Aorta (tissue), 5 donors: ENCODE results near the gene SKIL. TPM values are rescaled to one million over a fixed set of nuclear protein-coding genes. Genes with fewer than 3 reads are reported as not detected.
"Not testable (repeated sequence)": the region's sequence is repeated elsewhere in the genome, so short reads cannot be mapped to it uniquely, and the experiment has no call there.

Source experiments
- ATAC-seq: fragments of 200-7000 bp; cut with Tn5 transposase; one replicate; pipeline ENCODE4 v1.9.1; 2022; ENCODE audit warnings: moderate library complexity; ENCODE audit not compliant: low FRiP score
- DNase-seq, 2 donors: peaks; one replicate each; pipeline ENCODE4 v3.0.0-alpha.2; 2020
- H3K27ac ChIP-seq, 2 donors: one replicate each; pipeline ENCODE4 v1.5.1; 2013; ENCODE audit warnings: low read length in 2 of 2, mild to moderate bottlenecking in 2 of 2, moderate library complexity in 2 of 2, control low read depth in 1 of 2, inconsistent platforms in 1 of 2, low read depth in 1 of 2
- H3K27me3 ChIP-seq, 2 donors: one replicate each; pipeline ENCODE4 v1.6.1; 2013; ENCODE audit warnings: control low read depth in 1 of 2, low read length in 1 of 2, mild to moderate bottlenecking in 1 of 2, moderate library complexity in 1 of 2; ENCODE audit not compliant: insufficient read depth in 2 of 2, control insufficient read depth in 1 of 2
- H3K36me3 ChIP-seq, 2 donors: one replicate each; pipeline ENCODE4 v1.6.1; 2013; ENCODE audit warnings: control low read depth in 1 of 2, low read length in 1 of 2, mild to moderate bottlenecking in 1 of 2; ENCODE audit not compliant: insufficient read depth in 2 of 2, control insufficient read depth in 1 of 2
- H3K4me1 ChIP-seq, 2 donors: one replicate each; pipeline ENCODE4 v1.6.1; 2013; ENCODE audit warnings: low read length in 2 of 2, control low read depth in 1 of 2, mild to moderate bottlenecking in 1 of 2, moderate library complexity in 1 of 2; ENCODE audit not compliant: insufficient read depth in 2 of 2, control insufficient read depth in 1 of 2
- H3K4me3 ChIP-seq, 2 donors: one replicate each; pipeline ENCODE4 v1.5.1; 2013; ENCODE audit warnings: low read length in 2 of 2, control low read depth in 1 of 2, mild to moderate bottlenecking in 1 of 2
- H3K9me3 ChIP-seq: one replicate; pipeline ENCODE4 v1.6.1; 2013; ENCODE audit warnings: mild to moderate bottlenecking, low read length; ENCODE audit not compliant: control insufficient read depth
- WGBS, 2 donors: extraction: QIAGEN DNeasy Blood & Tissue Kit; methylation state at CpG; one replicate each; pipeline ENCODE4 v1.1.7; 2013; 5-methylcytosine and 5-hydroxymethylcytosine counted together
- intact Hi-C, 2 donors: fragments of 100-400 bp; cut with DNase I; formaldehyde crosslinking; loops; one replicate each; pipeline versions ENCODE4 v1.14.2 to v1.15.0; 2022
- polyA plus RNA-seq, 2 donors: library from polyadenylated mRNA; stranded (reverse); fragments of 200-250 nt; gene quantifications; one replicate each; pipeline ENCODE4 v1.2.3, GENCODE V29; 2013
- total RNA-seq, 2 donors: library from RNA; stranded (reverse); fragmentation: NEBNext Ultra II Directional; extraction: Animal tissue kit (Norgen Biotek cat#: 25700); gene quantifications; one replicate each; pipeline ENCODE4 v1.2.1, GENCODE V29; 2021
- donor health status: healthy with polysubstance abuse.
- donor health status: Bipolar disorder and iron deficiency.
- donor health status: DM: no; HTN: no; CAD: no.
- donor health status: DM: no; HTN: no; CAD: no.
- donor health status: DM: yes; HTN: yes; CAD: no.

The SKIL gene
- total and polyA plus RNA-seq, 4 donors = 13.6 to 134 (median 57.6) TPM

DNA sequence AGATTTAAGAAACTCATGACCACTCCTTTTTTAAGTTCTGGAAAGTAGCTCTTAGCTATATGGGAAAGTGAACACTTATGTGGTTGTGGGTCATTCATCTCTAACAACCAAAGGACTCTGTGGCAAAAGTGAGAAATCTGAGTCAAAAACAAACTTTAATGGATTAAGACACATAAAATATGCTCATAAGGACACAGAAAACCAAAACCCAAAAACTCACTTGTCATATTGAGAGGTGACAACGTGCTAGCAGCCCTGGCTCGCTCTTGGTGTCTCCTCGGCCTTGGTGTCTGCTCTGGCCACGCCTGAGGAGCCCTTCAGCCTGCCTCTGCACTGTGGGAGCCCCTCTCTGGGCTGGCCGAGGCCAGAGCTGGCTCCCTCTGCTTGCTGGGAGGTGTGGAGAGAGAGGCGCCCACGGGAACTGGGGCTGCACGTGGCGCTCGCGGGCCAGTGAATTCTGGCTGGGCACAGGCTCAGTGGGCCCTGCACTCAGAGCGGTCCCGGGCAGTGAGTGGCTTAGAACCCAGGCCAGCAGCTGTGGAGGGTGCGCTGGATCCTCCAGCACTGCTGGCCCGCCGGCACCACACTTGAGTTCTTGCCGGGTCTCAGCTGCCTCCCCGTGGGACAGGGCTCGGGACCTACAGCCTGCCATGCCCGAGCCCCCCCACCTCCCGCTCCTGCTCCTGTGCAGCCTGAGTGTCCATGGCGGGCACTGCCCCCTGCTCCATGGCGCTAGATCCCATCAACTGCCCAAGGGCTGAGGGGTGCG is 30.3 kb upstream of the SKIL start:
- H3K27me3 ChIP-seq = no peaks in the 10 kb centered on the region
- no peak for DNase-seq
- H3K27ac ChIP-seq = no peak overlapping the region
- intact Hi-C loops = no loop called here
- no peaks in the 10 kb centered on the region for H3K9me3 ChIP-seq
- no peaks in the 10 kb centered on the region for H3K4me1 ChIP-seq
- no peaks in the 10 kb centered on the region for H3K36me3 ChIP-seq
- ATAC-seq = no peak
- WGBS, 2 donors = 94 to 98% methylated on average over 24 of the region's 24 CpGs
- no peak overlapping the region for H3K4me3 ChIP-seq

DNA sequence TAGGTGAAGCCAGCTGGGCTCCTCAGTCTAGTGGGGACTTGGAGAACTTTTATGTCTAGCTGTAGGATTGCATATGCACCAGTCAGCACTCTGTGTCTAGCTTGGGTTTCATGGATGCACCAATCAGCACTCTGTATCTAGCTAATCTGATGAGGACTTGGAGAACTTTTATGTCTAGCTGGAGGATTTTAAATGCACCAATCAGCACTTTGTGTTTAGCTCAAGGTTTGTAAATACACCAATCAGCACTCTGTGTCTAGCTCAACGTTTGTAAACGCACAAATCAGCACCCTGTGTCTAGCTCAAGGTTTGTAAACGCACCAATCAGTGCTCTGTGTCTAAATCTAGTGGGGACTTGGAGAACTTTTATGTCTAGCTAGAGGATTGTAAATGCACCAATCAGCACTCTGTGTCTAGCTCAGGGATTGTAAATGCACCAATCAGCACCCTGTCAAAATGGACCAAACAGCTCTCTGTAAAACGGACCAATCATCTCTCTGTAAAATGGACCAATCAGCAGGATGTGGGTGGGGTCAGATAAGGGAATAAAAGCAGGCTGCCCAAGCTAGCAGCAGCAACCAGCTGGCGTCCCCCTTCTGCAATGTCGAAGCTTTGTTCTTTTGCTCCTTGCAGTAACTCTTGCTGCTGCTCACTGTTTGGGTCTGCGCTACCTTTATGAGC is 29.5 kb upstream of the SKIL start:
- H3K27ac ChIP-seq, ATAC-seq, H3K4me3 ChIP-seq, H3K9me3 ChIP-seq, H3K36me3 ChIP-seq, intact Hi-C loops, H3K27me3 ChIP-seq, H3K4me1 ChIP-seq, DNase-seq: not testable (repeated sequence)
- 77 to 96% methylated on average over 7 of the region's 7 CpGs for WGBS, 2 donors

DNA sequence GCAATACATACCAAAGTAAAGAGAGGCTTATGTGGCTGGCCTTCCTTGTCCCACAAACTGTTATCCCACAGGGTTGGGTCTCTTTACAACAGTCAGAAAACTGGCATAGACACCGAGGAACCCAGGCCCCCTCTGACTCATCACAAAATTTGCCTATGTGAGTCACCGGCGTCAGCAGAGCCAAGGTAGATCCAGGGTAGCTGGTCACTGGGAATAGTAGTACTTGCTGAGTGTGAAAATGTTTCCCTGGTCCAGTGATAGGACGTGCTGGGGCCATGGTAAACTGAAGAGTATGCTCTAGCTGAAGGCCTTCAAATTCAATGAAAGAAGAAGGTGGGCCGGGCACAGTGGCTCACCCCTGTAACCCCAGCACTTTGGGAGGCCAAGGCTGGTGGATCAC is 27.1 kb upstream of the SKIL start:
- Histone ChIP-seq H3K27me3 (no peaks in the 10 kb centered on the region), H3K4me1 (no peaks in the 10 kb centered on the region), H3K27ac (no peak overlapping the region), H3K4me3 (no peak overlapping the region), H3K9me3 (no peaks in the 10 kb centered on the region), H3K36me3 (no peaks in the 10 kb centered on the region)
- ATAC-seq (no peak), DNase-seq (no peak)
- WGBS, 2 donors = 54 to 56% methylated on average over 5 of the region's 5 CpGs
- intact Hi-C loops = no loop called here

DNA sequence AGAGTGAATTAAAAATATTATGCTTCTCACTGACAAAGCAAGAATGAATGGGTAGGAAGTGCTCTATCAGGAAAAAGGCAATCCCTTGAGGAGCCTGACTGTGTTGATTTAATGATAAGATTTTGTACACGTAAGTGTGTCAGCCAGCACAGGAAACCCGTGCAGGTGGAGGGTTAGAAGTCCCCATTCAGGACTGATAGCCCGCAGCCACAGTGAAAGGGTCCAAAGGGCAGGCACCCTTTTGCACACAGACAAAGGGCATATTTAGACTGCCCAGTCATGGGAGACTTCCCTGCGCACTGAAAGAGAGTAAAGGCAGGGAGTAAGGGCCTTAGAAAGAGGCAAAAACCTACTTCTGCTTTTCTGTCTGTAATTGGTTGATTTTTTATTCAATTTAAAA is 26.4 kb upstream of the SKIL start:
- no peaks in the 10 kb centered on the region for H3K36me3 ChIP-seq
- H3K27me3 ChIP-seq = no peaks in the 10 kb centered on the region
- WGBS, 2 donors = 33 to 45% methylated on average over 4 of the region's 4 CpGs
- DNase-seq (no peak), ATAC-seq (no peak)
- no peaks in the 10 kb centered on the region for H3K4me1 ChIP-seq
- intact Hi-C loops = no loop called here
- H3K4me3 ChIP-seq = no peak overlapping the region
- H3K9me3 ChIP-seq = no peaks in the 10 kb centered on the region
- H3K27ac ChIP-seq = no peak overlapping the region

DNA sequence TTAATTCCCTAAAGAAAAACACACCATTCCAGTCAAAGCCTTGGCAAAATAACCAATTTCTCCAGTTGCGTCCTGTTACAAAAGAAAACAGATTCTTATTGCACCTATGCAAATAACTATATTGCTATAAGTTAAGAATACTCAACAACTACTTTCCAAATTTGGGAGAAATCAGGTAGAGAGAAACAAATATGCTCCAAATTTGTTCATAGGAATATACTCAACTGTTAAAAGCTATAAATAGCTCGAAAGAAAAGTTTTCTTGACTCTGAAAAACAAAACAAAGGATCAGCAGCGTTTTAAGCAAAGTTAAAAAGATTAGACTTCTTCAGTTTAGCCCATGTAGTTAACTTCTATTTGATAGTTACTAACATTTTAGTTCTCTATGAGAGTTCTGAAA is 20.1 kb upstream of the SKIL start:
- no peak for ATAC-seq
- no peak overlapping the region for H3K4me3 ChIP-seq
- H3K9me3 ChIP-seq = no peaks in the 10 kb centered on the region
- WGBS, 2 donors = 15 to 17% methylated on average over 3 of the region's 3 CpGs
- peaks cover 0 to 3% of the 10 kb centered on the region in 2 donors for H3K4me1 ChIP-seq
- intact Hi-C loops = no loop called here
- no peak overlapping the region for H3K27ac ChIP-seq
- no peaks in the 10 kb centered on the region for H3K36me3 ChIP-seq
- DNase-seq = no peak
- no peaks in the 10 kb centered on the region for H3K27me3 ChIP-seq

DNA sequence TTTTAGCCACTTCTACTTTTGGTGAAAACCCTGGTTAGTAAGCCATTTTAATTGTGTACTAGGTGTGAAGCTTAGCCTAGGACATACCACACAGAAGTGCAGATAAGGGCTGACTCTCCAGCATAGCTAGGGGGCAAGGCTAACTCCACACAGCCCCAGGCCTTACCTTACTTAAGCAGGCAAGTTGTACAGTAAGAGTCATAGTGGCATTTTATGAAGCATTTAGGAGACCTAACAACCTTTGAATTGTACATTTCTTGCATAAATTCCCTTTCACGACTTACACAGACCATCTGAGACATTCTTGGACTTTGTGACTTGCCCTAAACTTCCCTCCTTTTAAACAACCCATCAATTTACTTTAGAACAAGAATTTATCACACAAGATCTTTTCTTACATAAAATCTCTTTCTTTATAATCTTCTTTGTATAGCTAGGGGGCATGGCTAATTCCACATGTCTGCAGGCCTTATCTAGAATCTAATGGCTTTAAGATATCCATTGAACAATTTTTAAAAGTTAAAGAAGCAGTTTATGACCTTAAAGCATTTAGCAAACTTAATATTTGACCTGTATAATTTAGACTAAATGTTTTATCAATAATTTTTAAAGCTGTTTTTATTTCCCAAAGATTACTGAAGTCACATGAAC is 18.7 kb upstream of the SKIL start:
- WGBS, 2 donors = 88 to 97% methylated on average over 1 of the region's 1 CpG

DNA sequence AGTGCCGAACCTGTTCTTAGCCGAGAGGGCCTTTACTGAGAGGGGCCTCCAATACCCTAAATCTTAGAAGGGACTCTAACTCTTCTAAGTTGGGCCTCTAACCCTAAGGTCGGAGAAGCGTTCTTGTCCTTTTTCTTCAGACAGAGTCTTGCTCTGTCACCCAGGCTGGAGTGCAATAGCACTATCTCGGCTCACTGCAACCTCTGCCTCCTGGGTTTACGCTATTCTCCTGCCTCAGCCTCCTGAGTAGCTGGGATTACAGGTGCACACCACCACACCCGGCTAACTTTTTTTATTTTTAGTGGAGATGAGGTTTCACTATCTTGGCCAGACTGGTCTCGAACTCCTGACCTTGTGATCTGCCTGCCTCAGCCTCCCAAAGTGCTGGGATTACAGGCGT is 15.2 kb upstream of the SKIL start:
- 96 to 97% methylated on average over 9 of the region's 9 CpGs for WGBS, 2 donors
- H3K27ac ChIP-seq, H3K36me3 ChIP-seq, H3K4me1 ChIP-seq, DNase-seq, H3K27me3 ChIP-seq, intact Hi-C loops, H3K4me3 ChIP-seq, ATAC-seq, H3K9me3 ChIP-seq: not testable (repeated sequence)

More for the DNA sequence above, 18.7 kb upstream of the SKIL start:
- Histone ChIP-seq H3K9me3 (no peaks in the 10 kb centered on the region), H3K4me3 (no peak overlapping the region), H3K36me3 (no peaks in the 10 kb centered on the region), H3K4me1 (peaks cover 0 to 3% of the 10 kb centered on the region in 2 donors), H3K27me3 (no peaks in the 10 kb centered on the region), H3K27ac (no peak overlapping the region)
- DNase-seq = no peak
- no peak for ATAC-seq
- intact Hi-C loops = no loop called here

DNA sequence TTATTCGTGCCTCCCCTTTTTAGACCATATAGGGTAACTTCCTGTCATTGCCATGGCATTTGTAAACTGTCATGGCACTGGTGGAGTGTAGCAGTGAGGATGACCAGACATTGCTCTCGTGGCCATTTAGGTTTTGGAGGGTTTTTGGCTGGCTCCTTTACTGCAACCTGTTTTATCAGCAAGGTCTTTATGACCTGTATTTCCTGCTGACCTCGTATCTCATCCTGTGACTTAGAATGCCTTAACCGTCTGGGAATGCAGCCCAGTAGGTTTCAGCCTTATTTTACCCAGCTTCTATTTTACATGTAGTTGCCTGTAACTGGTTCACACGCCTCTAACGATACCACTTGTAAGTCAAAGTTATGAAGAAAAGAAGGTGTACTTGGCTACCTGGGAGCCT is 13.7 kb upstream of the SKIL start:
- H3K27me3 ChIP-seq, H3K4me1 ChIP-seq, intact Hi-C loops, DNase-seq, H3K4me3 ChIP-seq, H3K27ac ChIP-seq, H3K36me3 ChIP-seq, H3K9me3 ChIP-seq, ATAC-seq: not testable (repeated sequence)
- whole genome bisulfite sequencing, 2 donors = 29 to 33% methylated on average over 6 of the region's 6 CpGs
